ENCODE data around the gene FZR1. TPM values are rescaled to one million over a fixed set of nuclear protein-coding genes. Genes with fewer than 3 reads are reported as not detected.

Gene FZR1
- total and polyA plus RNA-seq, 2 experiments from 2014 or later = 16.1 to 39.2 TPM

DNA sequence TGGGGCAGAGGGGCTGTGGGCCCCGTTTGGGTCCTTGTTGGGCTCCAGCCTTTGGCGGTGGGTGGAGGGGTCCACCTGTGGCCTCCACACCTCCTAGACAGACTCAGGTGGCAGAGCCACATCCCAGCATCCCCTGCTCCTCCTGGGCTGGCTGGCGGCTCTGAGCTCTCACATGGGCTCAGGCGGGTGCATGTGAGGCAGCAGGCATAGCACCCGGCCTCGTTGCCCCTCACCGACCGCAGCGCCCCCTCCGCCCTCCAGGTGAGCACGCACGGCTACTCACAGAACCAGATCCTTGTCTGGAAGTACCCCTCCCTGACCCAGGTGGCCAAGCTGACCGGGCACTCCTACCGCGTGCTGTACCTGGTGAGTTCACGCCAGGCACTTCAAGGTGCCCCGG, 26.9 kb downstream of the FZR1 start:
- H3F3A ChIP-seq (replicated peaks; ENCODE audit: low read depth) = no peaks in the 10 kb centered on the region
- no peak overlapping the region for H3K4me3 ChIP-seq
- H3K36me3 ChIP-seq (ENCODE audit: insufficient read depth) = no peaks in the 10 kb centered on the region
- H3K27me3 Mint-ChIP-seq (ENCODE audit: insufficient read depth, low read depth, poor library complexity) = peaks cover 16% of the 10 kb centered on the region
- ATAC-seq (no peak), DNase-seq (ENCODE audit: low spot score) (no peak)
- no peak overlapping the region for H2AFZ ChIP-seq
- no peaks in the 10 kb centered on the region for H3K9me2 ChIP-seq (ENCODE audit: insufficient read depth)
- H3K79me2 ChIP-seq (replicated peaks; ENCODE audit: insufficient read depth) = no peaks in the 10 kb centered on the region
- H3K27me3 ChIP-seq (ENCODE audit: insufficient read depth) = no peaks in the 10 kb centered on the region
- H3K36me3 Mint-ChIP-seq (ENCODE audit: low read depth) = peaks cover 27% of the 10 kb centered on the region
- H3K27ac ChIP-seq (ENCODE audit: low read depth) = no peak overlapping the region
- no peaks in the 10 kb centered on the region for H3K4me1 ChIP-seq (ENCODE audit: insufficient read depth)
- H3K4me2 ChIP-seq = no peak overlapping the region
- H3K4me3 Mint-ChIP-seq = no peak overlapping the region
- H4K20me1 ChIP-seq (replicated peaks; ENCODE audit: insufficient read depth) = no peaks in the 10 kb centered on the region; the same call in 1 of the 2 replicates
- no peaks in the 10 kb centered on the region for H3K4me1 Mint-ChIP-seq
- H3K9me3 Mint-ChIP-seq = no peaks in the 10 kb centered on the region
- no peak overlapping the region for H3K27ac Mint-ChIP-seq
- no peak for TF ChIP-seq STAT1 (IDR thresholded peaks at IDR 0.05; ENCODE audit: unreplicated experiment)
- TF ChIP-seq CREB1 (CRISPR knock-in tag; IDR thresholded peaks at IDR 0.05; ENCODE audit: low read depth) = no peak
- TF ChIP-seq JUNB (IDR thresholded peaks at IDR 0.05; ENCODE audit: unreplicated experiment) = no peak
- TF ChIP-seq NANOG (IDR thresholded peaks at IDR 0.05; ENCODE audit: borderline replicate concordance) = no peak
- TF ChIP-seq, protein P1, sequence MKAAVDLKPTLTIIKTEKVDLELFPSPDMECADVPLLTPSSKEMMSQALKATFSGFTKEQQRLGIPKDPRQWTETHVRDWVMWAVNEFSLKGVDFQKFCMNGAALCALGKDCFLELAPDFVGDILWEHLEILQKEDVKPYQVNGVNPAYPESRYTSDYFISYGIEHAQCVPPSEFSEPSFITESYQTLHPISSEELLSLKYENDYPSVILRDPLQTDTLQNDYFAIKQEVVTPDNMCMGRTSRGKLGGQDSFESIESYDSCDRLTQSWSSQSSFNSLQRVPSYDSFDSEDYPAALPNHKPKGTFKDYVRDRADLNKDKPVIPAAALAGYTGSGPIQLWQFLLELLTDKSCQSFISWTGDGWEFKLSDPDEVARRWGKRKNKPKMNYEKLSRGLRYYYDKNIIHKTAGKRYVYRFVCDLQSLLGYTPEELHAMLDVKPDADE (IDR thresholded peaks at IDR 0.05) = no peak
- TF ChIP-seq, protein P2, sequence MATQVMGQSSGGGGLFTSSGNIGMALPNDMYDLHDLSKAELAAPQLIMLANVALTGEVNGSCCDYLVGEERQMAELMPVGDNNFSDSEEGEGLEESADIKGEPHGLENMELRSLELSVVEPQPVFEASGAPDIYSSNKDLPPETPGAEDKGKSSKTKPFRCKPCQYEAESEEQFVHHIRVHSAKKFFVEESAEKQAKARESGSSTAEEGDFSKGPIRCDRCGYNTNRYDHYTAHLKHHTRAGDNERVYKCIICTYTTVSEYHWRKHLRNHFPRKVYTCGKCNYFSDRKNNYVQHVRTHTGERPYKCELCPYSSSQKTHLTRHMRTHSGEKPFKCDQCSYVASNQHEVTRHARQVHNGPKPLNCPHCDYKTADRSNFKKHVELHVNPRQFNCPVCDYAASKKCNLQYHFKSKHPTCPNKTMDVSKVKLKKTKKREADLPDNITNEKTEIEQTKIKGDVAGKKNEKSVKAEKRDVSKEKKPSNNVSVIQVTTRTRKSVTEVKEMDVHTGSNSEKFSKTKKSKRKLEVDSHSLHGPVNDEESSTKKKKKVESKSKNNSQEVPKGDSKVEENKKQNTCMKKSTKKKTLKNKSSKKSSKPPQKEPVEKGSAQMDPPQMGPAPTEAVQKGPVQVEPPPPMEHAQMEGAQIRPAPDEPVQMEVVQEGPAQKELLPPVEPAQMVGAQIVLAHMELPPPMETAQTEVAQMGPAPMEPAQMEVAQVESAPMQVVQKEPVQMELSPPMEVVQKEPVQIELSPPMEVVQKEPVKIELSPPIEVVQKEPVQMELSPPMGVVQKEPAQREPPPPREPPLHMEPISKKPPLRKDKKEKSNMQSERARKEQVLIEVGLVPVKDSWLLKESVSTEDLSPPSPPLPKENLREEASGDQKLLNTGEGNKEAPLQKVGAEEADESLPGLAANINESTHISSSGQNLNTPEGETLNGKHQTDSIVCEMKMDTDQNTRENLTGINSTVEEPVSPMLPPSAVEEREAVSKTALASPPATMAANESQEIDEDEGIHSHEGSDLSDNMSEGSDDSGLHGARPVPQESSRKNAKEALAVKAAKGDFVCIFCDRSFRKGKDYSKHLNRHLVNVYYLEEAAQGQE (IDR thresholded peaks at IDR 0.05; ENCODE audit: unreplicated experiment) = no peak
- no peak for TF ChIP-seq EZH2 (IDR thresholded peaks at IDR 0.05; ENCODE audit: low read depth, unreplicated experiment)
- TF ChIP-seq CTCF (conservative IDR thresholded peaks at IDR 0.05; ENCODE audit: low read depth in 2 of 2) = no peak
- TF ChIP-seq EZH2phosphoT487 (IDR thresholded peaks at IDR 0.05; ENCODE audit: unreplicated experiment) = no peak
- TF ChIP-seq ZNF114 (CRISPR knock-in tag; IDR thresholded peaks at IDR 0.05) = no peak
- no peak for TF ChIP-seq POLR2AphosphoS5 (IDR thresholded peaks at IDR 0.05; ENCODE audit: low read depth)
